ENCODE measurements around the gene ST8SIA6. TPM values are rescaled to one million over a fixed set of nuclear protein-coding genes. Genes with fewer than 3 reads are reported as not detected.

Gene ST8SIA6
- total RNA-seq, 1 experiment from 2014 or later: not detected

GRCh38 chr10:17351506-17351905, 102.9 kb downstream of the ST8SIA6 start:
- CTCF ChIA-PET: no interaction called here
- Histone ChIP-seq H3K4me3 (ENCODE audit: low read depth, low read length, poor library complexity, severe bottlenecking) (no peak overlapping the region), H3K36me3 (ENCODE audit: insufficient read depth, low read length, poor library complexity, severe bottlenecking) (no peaks in the 10 kb centered on the region), H3K27me3 (replicated peaks; ENCODE audit: insufficient read depth, low read depth, low read length, poor library complexity) (no peaks in the 10 kb centered on the region), H3K27ac (ENCODE audit: low read depth, low read length, poor library complexity, severe bottlenecking) (no peak overlapping the region), H3K9me3 (ENCODE audit: low read depth, low read length, poor library complexity, severe bottlenecking) (no peaks in the 10 kb centered on the region), H3K4me1 (ENCODE audit: insufficient read depth, low read length, poor library complexity, severe bottlenecking) (peaks cover 13% of the 10 kb centered on the region)
- POLR2A ChIA-PET (ENCODE audit: low non-redundant PET): no interaction called here
- DNase-seq (ENCODE audit: low spot score): no peak
- TF ChIP-seq EZH2 (IDR thresholded peaks at IDR 0.05; ENCODE audit: borderline replicate concordance, low read depth, low read length, poor library complexity, severe bottlenecking) (no peak), CTCF (conservative IDR thresholded peaks at IDR 0.05; ENCODE audit: low read depth, low read length) (no peak)
- no TSS peak for BruUV-seq (replicated peaks)
- intact Hi-C loops (cut with micrococcal nuclease; ENCODE audit: unreplicated experiment): no loop called here

- BruUV-seq (replicated peaks): no TSS peak
- CTCF ChIA-PET: no interaction called here
- Histone ChIP-seq H3K27ac (ENCODE audit: low read depth, low read length, poor library complexity, severe bottlenecking) (no peak overlapping the region), H3K27me3 (replicated peaks; ENCODE audit: insufficient read depth, low read depth, low read length, poor library complexity) (no peaks in the 10 kb centered on the region), H3K4me1 (ENCODE audit: insufficient read depth, low read length, poor library complexity, severe bottlenecking) (peaks cover 13% of the 10 kb centered on the region), H3K4me3 (ENCODE audit: low read depth, low read length, poor library complexity, severe bottlenecking) (no peak overlapping the region), H3K9me3 (ENCODE audit: low read depth, low read length, poor library complexity, severe bottlenecking) (no peaks in the 10 kb centered on the region), H3K36me3 (ENCODE audit: insufficient read depth, low read length, poor library complexity, severe bottlenecking) (no peaks in the 10 kb centered on the region)
- TF ChIP-seq EZH2 (IDR thresholded peaks at IDR 0.05; ENCODE audit: borderline replicate concordance, low read depth, low read length, poor library complexity, severe bottlenecking) (no peak), CTCF (conservative IDR thresholded peaks at IDR 0.05; ENCODE audit: low read depth, low read length) (no peak)
- intact Hi-C loops (cut with micrococcal nuclease; ENCODE audit: unreplicated experiment): no loop called here
- DNase-seq (ENCODE audit: low spot score): no peak
- POLR2A ChIA-PET (ENCODE audit: low non-redundant PET): no interaction called here
Observed at GRCh38 chr10:17349717-17350116, 104.7 kb downstream of the ST8SIA6 start.

- ChIA-PET CTCF (interaction anchor here (1.1 to 1.2 kb wide), 2 partner anchors 21 to 27 kb away, joined by 3 read pairs; no protein-coding TSS in a partner anchor), POLR2A (ENCODE audit: low non-redundant PET) (no interaction called here)
- Histone ChIP-seq H3K36me3 (ENCODE audit: insufficient read depth, low read length, poor library complexity, severe bottlenecking) (no peaks in the 10 kb centered on the region), H3K9me3 (ENCODE audit: low read depth, low read length, poor library complexity, severe bottlenecking) (peaks cover 5% of the 10 kb centered on the region), H3K4me1 (ENCODE audit: insufficient read depth, low read length, poor library complexity, severe bottlenecking) (peaks cover 13% of the 10 kb centered on the region), H3K27ac (ENCODE audit: low read depth, low read length, poor library complexity, severe bottlenecking) (no peak overlapping the region), H3K4me3 (ENCODE audit: low read depth, low read length, poor library complexity, severe bottlenecking) (no peak overlapping the region), H3K27me3 (replicated peaks; ENCODE audit: insufficient read depth, low read depth, low read length, poor library complexity) (no peaks in the 10 kb centered on the region)
- peak; percentile 73 for DNase-seq (ENCODE audit: low spot score)
- BruUV-seq (replicated peaks): no TSS peak
- intact Hi-C loops (cut with micrococcal nuclease; ENCODE audit: unreplicated experiment): no loop called here
- no peak for TF ChIP-seq EZH2 (IDR thresholded peaks at IDR 0.05; ENCODE audit: borderline replicate concordance, low read depth, low read length, poor library complexity, severe bottlenecking)
- no peak for TF ChIP-seq CTCF (conservative IDR thresholded peaks at IDR 0.05; ENCODE audit: low read depth, low read length)
Observed at GRCh38 chr10:17348501-17349349, 105.7 kb downstream of the ST8SIA6 start.

Measured in A673 (cell line).